H1 (cell line): ENCODE data around the gene SLX9. TPM values are rescaled to one million over a fixed set of nuclear protein-coding genes. Genes with fewer than 3 reads are reported as not detected.

Experiments
- CTCF ChIA-PET: fragments of 300-600 bp; sonication (Branson Sonifier 250); formaldehyde crosslinking; loops from one replicate; lab custom pipeline; 2021; ENCODE audit not compliant: partially characterized antibody; lab: Charles Lee
- POLR2A ChIA-PET: fragments of 300-600 bp; sonication (Branson Sonifier 250); formaldehyde crosslinking; loops from one replicate; lab custom pipeline; 2021; ENCODE audit warnings: inconsistent platforms; ENCODE audit not compliant: partially characterized antibody; lab: Charles Lee
- DNase-seq, 2 experiments: peaks; one replicate each; pipeline versions ENCODE4 v3.0.0 to v3.0.0-alpha.2; 2010 to 2022; ENCODE audit warnings: low spot score in 2 of 2, low read depth in 1 of 2, mixed read lengths in 1 of 2
- FAIRE-seq: peaks from 2 replicates; lab custom pipeline; 2011; peaks lifted over from hg19 to GRCh38; lab: Jason Lieb, UNC
- H2AFZ ChIP-seq: 2 replicates; pipeline ENCODE4 v1.8.1; 2012; ENCODE audit warnings: low read length, inconsistent platforms
- H2AK5ac ChIP-seq: 2 replicates; pipeline ENCODE4 v1.6.1; 2013; ENCODE audit warnings: low read depth, low read length
- H2BK120ac ChIP-seq: replicated peaks from 2 replicates; pipeline ENCODE3; 2013; ENCODE audit warnings: low read depth, low read length, inconsistent platforms
- H2BK12ac ChIP-seq: 2 replicates; pipeline ENCODE4 v1.6.1; 2013; ENCODE audit warnings: low read depth, low read length
- H2BK15ac ChIP-seq: 2 replicates; pipeline ENCODE4 v1.6.1; 2013; ENCODE audit warnings: low read length
- H2BK20ac ChIP-seq: 2 replicates; pipeline ENCODE4 v1.6.1; 2013; ENCODE audit warnings: low read length
- H2BK5ac ChIP-seq: 2 replicates; pipeline ENCODE4 v1.6.1; 2013; ENCODE audit warnings: low read depth, low read length
- H3K14ac ChIP-seq: 2 replicates; pipeline ENCODE4 v1.6.1; 2013; ENCODE audit warnings: inconsistent platforms; ENCODE audit not compliant: insufficient read length
- H3K18ac ChIP-seq: 2 replicates; pipeline ENCODE4 v1.6.1; 2013; ENCODE audit warnings: low read length; ENCODE audit errors: extremely low read depth
- H3K23ac ChIP-seq: 2 replicates; pipeline ENCODE4 v1.6.1; 2013; ENCODE audit warnings: inconsistent platforms; ENCODE audit not compliant: insufficient read length
- H3K23me2 ChIP-seq: 2 replicates; pipeline ENCODE4 v1.6.1; 2013; ENCODE audit warnings: low read depth, low read length
- H3K27ac ChIP-seq: 2 replicates; pipeline ENCODE4 v1.6.1; 2011; ENCODE audit warnings: low read depth, low read length, inconsistent platforms
- H3K27me3 ChIP-seq, 4 experiments: replicated peaks in 1 of 4; 1 replicate in 1 of 4; 2 replicates in 3 of 4; pipeline versions ENCODE4 v1.6.1 to v1.8.1; 2011 to 2013; ENCODE audit warnings: low read length in 3 of 4, mild to moderate bottlenecking in 3 of 4, inconsistent platforms in 2 of 4, mixed read lengths in 2 of 4, moderate library complexity in 1 of 4; ENCODE audit not compliant: control insufficient read depth in 3 of 4, insufficient read depth in 3 of 4; ENCODE audit errors: extremely low read depth in 1 of 4
- H3K36me3 ChIP-seq, 4 experiments: 2 replicates each; pipeline versions ENCODE4 v1.6.1 to v1.8.1; 2011 to 2013; ENCODE audit warnings: mild to moderate bottlenecking in 4 of 4, low read length in 3 of 4, moderate library complexity in 2 of 4, control low read depth in 1 of 4, inconsistent platforms in 1 of 4; ENCODE audit not compliant: insufficient read depth in 4 of 4, control insufficient read depth in 2 of 4
- H3K4ac ChIP-seq: replicated peaks from 2 replicates; pipeline ENCODE3; 2013; ENCODE audit warnings: low read length, low read depth, mixed read lengths, inconsistent platforms; ENCODE audit not compliant: insufficient read length
- H3K4me1 ChIP-seq, 4 experiments: replicated peaks in 1 of 4; 1 replicate in 1 of 4; 2 replicates in 3 of 4; pipeline versions ENCODE4 v1.6.1 to v1.8.1; 2011 to 2013; ENCODE audit warnings: low read length in 3 of 4, inconsistent platforms in 2 of 4, mixed read lengths in 1 of 4; ENCODE audit not compliant: insufficient read depth in 4 of 4, control insufficient read depth in 3 of 4
- H3K4me2 ChIP-seq, 2 experiments: 2 replicates each; pipeline versions ENCODE4 v1.6.1 to v1.8.1; 2011 to 2013; ENCODE audit warnings: low read depth in 2 of 2, low read length in 2 of 2, control low read depth in 1 of 2, inconsistent platforms in 1 of 2, mild to moderate bottlenecking in 1 of 2; ENCODE audit not compliant: insufficient read depth in 1 of 2
- H3K4me3 ChIP-seq, 4 experiments: fragments of 200-600, 300-600 bp in 1 of 4; sonication (generic), shearing (Covaris generic), sonication (Bioruptor Twin) in 1 of 4; 2 replicates each; pipeline versions ENCODE4 v1.5.1 to v1.8.1; 2011 to 2016; ENCODE audit warnings: low read length in 4 of 4, low read depth in 3 of 4, control low read depth in 2 of 4, inconsistent platforms in 2 of 4, mild to moderate bottlenecking in 2 of 4, mixed read lengths in 1 of 4, moderate library complexity in 1 of 4; ENCODE audit not compliant: insufficient read depth in 2 of 4; ENCODE audit errors: extremely low read depth in 1 of 4
- H3K56ac ChIP-seq: replicated peaks from 2 replicates; pipeline ENCODE3; 2013; ENCODE audit warnings: low read depth, mild to moderate bottlenecking, mixed read lengths, low read length, inconsistent platforms; ENCODE audit not compliant: insufficient read length
- H3K79me1 ChIP-seq: 2 replicates; pipeline ENCODE4 v1.6.1; 2013; ENCODE audit warnings: low read depth, low read length, control low read depth
- H3K79me2 ChIP-seq, 2 experiments: 2 replicates each; pipeline versions ENCODE4 v1.6.1 to v1.8.1; 2012 to 2013; ENCODE audit warnings: low read length in 2 of 2, mild to moderate bottlenecking in 2 of 2, inconsistent platforms in 1 of 2; ENCODE audit not compliant: insufficient read depth in 2 of 2, control insufficient read depth in 1 of 2
- H3K9ac ChIP-seq, 4 experiments: replicated peaks in 1 of 4; 1 replicate in 1 of 4; 2 replicates in 3 of 4; pipeline versions ENCODE4 v1.6.1 to v1.8.1; 2011 to 2013; ENCODE audit warnings: low read depth in 3 of 4, low read length in 3 of 4, control low read depth in 2 of 4, mild to moderate bottlenecking in 2 of 4, moderate library complexity in 2 of 4, inconsistent platforms in 1 of 4; ENCODE audit errors: extremely low read depth in 1 of 4
- H3K9me3 ChIP-seq, 2 experiments: 2 replicates each; pipeline versions ENCODE4 v1.6.1 to v1.8.1; 2012 to 2013; ENCODE audit warnings: mild to moderate bottlenecking in 2 of 2, moderate library complexity in 2 of 2, control low read depth in 1 of 2, inconsistent platforms in 1 of 2, low read depth in 1 of 2, low read length in 1 of 2, mixed read lengths in 1 of 2; ENCODE audit not compliant: insufficient read depth in 2 of 2
- H4K20me1 ChIP-seq, 2 experiments: replicated peaks in 1 of 2; 2 replicates each; pipeline versions ENCODE3 to v1.8.1; 2011 to 2013; ENCODE audit warnings: inconsistent platforms in 2 of 2, low read length in 2 of 2, mild to moderate bottlenecking in 1 of 2; ENCODE audit not compliant: insufficient read depth in 2 of 2, control insufficient read depth in 1 of 2
- H4K5ac ChIP-seq: 2 replicates; pipeline ENCODE4 v1.6.1; 2013; ENCODE audit warnings: low read length, low read depth, mixed read lengths, inconsistent platforms; ENCODE audit not compliant: insufficient read length
- H4K8ac ChIP-seq: 2 replicates; pipeline ENCODE4 v1.8.0; 2013; ENCODE audit warnings: mild to moderate bottlenecking, moderate library complexity, low read length, inconsistent platforms; ENCODE audit not compliant: insufficient read depth; ENCODE audit errors: extremely low read depth
- H4K91ac ChIP-seq: replicated peaks from 2 replicates; pipeline ENCODE3; 2013; ENCODE audit warnings: low read length, mixed read lengths, inconsistent platforms; ENCODE audit not compliant: insufficient read length
- GTF2F1 ChIP-seq: IDR thresholded peaks from 2 replicates; pipeline ENCODE4 v1.6.1; 2012; ENCODE audit warnings: low read depth, low read length, improper control_type of control experiment, borderline replicate concordance
- HDAC6 ChIP-seq: IDR thresholded peaks from one replicate; pipeline ENCODE4 v1.7.1; 2012; ENCODE audit warnings: low read depth, mild to moderate bottlenecking, inconsistent platforms, low read length, moderate library complexity
- KDM4A ChIP-seq: IDR thresholded peaks from one replicate; pipeline ENCODE4 v1.7.1; 2012; ENCODE audit warnings: low read depth, mild to moderate bottlenecking, moderate library complexity, low read length, inconsistent platforms; ENCODE audit not compliant: severe bottlenecking
- SP2 ChIP-seq: IDR thresholded peaks from 2 replicates; pipeline ENCODE4 v1.6.1; 2012; ENCODE audit warnings: mild to moderate bottlenecking, low read length, inconsistent platforms
- SP4 ChIP-seq: IDR thresholded peaks from 2 replicates; pipeline ENCODE4 v1.6.1; 2012; ENCODE audit warnings: low read length, inconsistent platforms
- SRF ChIP-seq: IDR thresholded peaks from 2 replicates; pipeline ENCODE4 v1.6.1; 2011; ENCODE audit warnings: mild to moderate bottlenecking, low read depth, low read length, moderate library complexity
- SUZ12 ChIP-seq: fragments of 200-600 bp; sonication (generic); IDR thresholded peaks from 2 replicates; pipeline ENCODE4 v1.6.1; 2012; ENCODE audit warnings: mild to moderate bottlenecking, inconsistent platforms, low read length, moderate library complexity, mixed read lengths
- TCF12 ChIP-seq: IDR thresholded peaks from 2 replicates; pipeline ENCODE4 v1.6.1; 2011; ENCODE audit warnings: low read depth, mild to moderate bottlenecking, low read length
- WGBS, 2 experiments: shearing (Covaris generic) in 1 of 2; methylation state at CpG; one replicate each; pipeline versions ENCODE4 v1.1.6 to v1.1.7; 2013 to 2015; ENCODE audit warnings: low lambda C conversion rate in 2 of 2, mixed read lengths in 2 of 2, inconsistent platforms in 1 of 2, low coverage in 1 of 2, missing lambda C conversion rate in 1 of 2; ENCODE audit not compliant: insufficient replicate concordance in 2 of 2, insufficient coverage in 1 of 2, insufficient read length in 1 of 2; ENCODE audit errors: extremely low coverage in 1 of 2, missing lambda C conversion rate in 1 of 2; 5-methylcytosine and 5-hydroxymethylcytosine counted together
- polyA plus RNA-seq, 7 experiments: library from polyadenylated mRNA; depleted of rRNA in 3 of 7; stranded (reverse) in 5 of 7; unstranded in 2 of 7; fragments of >200 nt in 5 of 7; fragments of 200-250 nt in 2 of 7; gene quantifications; 1 replicate in 5 of 7; 2 replicates in 1 of 7; 4 replicates in 1 of 7; pipeline versions ENCODE4 v1.2.1 to v1.2.3, GENCODE V29; 2011 to 2013; ENCODE audit warnings: missing spikeins in 2 of 7, mixed read lengths in 2 of 7
- total RNA-seq: library from RNA; stranded (reverse); fragmentation: NEBNext Ultra II Directional; extraction: Animal tissue kit (Norgen Biotek cat#: 25700); gene quantifications from 2 replicates; pipeline ENCODE4 v1.2.1, GENCODE V29; 2021
- TF ChIP-seq, protein P1 (sequence below): IDR thresholded peaks from 2 replicates; pipeline ENCODE4 v1.6.1; 2012; ENCODE audit warnings: inconsistent platforms

The SLX9 gene
- total and polyA plus RNA-seq, 2 of the 8 experiments (the other 6 are each of a cell fraction or from before 2014, with no cell fraction given), result 17.7 to 57.3 TPM

DNA sequence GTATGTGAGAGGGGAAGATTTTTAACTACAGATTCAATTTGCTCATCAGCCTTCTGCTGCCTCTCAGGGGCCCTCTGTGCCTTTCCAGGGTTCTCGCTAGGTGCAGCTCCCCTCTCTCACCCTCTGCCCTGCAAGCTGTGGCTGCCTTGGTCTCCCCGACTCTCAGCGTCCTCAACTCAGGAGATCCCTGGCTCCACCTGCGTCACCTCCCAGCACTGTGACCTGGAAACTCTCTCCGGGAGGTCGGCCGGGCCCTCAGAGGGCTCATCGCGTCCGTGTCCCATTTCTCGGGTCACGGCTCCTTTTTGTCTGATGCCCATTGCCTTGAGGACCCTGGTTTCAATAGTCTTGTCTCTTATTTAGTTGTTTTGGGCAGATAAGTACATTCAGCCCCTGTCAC is 71.0 kb downstream of the SLX9 start:
- Histone ChIP-seq H2AK5ac (no peak overlapping the region; the same call in 1 of the 2 replicates), H4K20me1 (no peaks in the 10 kb centered on the region), H3K4me2 (no peak overlapping the region), H3K36me3 (no peaks in the 10 kb centered on the region), H3K79me2 (no peaks in the 10 kb centered on the region), H3K4ac (no peak overlapping the region), H2AFZ (no peak overlapping the region), H2BK5ac (no peak overlapping the region), H3K23ac (no peak overlapping the region), H2BK120ac (no peak overlapping the region), H3K27ac (no peak overlapping the region), H3K27me3 (peaks cover 0 to 5% (median 0%) of the 10 kb centered on the region in 4 experiments; a peak in 3 of 7 replicates), H3K23me2 (no peaks in the 10 kb centered on the region), H3K18ac (no peak overlapping the region), H3K4me1 (peaks cover 0 to 26% (median 12%) of the 10 kb centered on the region in 4 experiments; a peak in 6 of 7 replicates), H3K79me1 (no peaks in the 10 kb centered on the region), H3K9ac (no peak overlapping the region), H4K8ac (no peak overlapping the region), H3K4me3 (no peak overlapping the region), H3K56ac (no peak overlapping the region), H4K5ac (no peak overlapping the region), H4K91ac (no peak overlapping the region), H2BK15ac (peak overlapping the region; percentile 92; the same call in 1 of the 2 replicates), H3K14ac (no peak overlapping the region), H2BK12ac (0 out of 2 replicates have a peak overlapping the region, but pooled peaks have one; percentile 90), H3K9me3 (no peaks in the 10 kb centered on the region; a peak in 1 of 4 replicates), H2BK20ac (no peak overlapping the region; the same call in 1 of the 2 replicates)
- FAIRE-seq (no peak), DNase-seq (no peak)
- ChIA-PET CTCF (interaction anchor here (1.5 to 3.3 kb wide), 2 partner anchors 12 to 118 kb away, joined by 3 to 14 read pairs; no protein-coding TSS in a partner anchor), POLR2A (interaction anchor here (1.3 kb wide), 1 partner anchor 92 kb away, joined by 3 read pairs; no protein-coding TSS in a partner anchor)
- WGBS, 2 experiments, result 96% methylated on average over 12 of the region's 12 CpGs; no CpG with 5 or more reads in 1 of the 2 experiments
- TF ChIP-seq HDAC6, result no peak
- TF ChIP-seq, protein P1, sequence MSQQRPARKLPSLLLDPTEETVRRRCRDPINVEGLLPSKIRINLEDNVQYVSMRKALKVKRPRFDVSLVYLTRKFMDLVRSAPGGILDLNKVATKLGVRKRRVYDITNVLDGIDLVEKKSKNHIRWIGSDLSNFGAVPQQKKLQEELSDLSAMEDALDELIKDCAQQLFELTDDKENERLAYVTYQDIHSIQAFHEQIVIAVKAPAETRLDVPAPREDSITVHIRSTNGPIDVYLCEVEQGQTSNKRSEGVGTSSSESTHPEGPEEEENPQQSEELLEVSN, result no peak
- TF ChIP-seq SP2, result no peak
- TF ChIP-seq SP4, result no peak
- TF ChIP-seq TCF12, result no peak
- TF ChIP-seq SRF, result no peak
- TF ChIP-seq KDM4A, result no peak
- TF ChIP-seq SUZ12, result no peak
- no peak for TF ChIP-seq GTF2F1
